Skeletal muscle tissue (tissue), 4 donors: ENCODE results near the gene ILDR1. TPM values are rescaled to one million over a fixed set of nuclear protein-coding genes. Genes with fewer than 3 reads are reported as not detected.
"Not testable (repeated sequence)": the region's sequence is repeated elsewhere in the genome, so short reads cannot be mapped to it uniquely, and the experiment has no call there.

ENCODE experiments used
- H3K27ac ChIP-seq: one replicate; pipeline ENCODE4 v1.7.0; 2013; ENCODE audit warnings: mild to moderate bottlenecking, low read depth, low read length, inconsistent platforms
- H3K27me3 ChIP-seq, 3 donors: one replicate each; pipeline ENCODE4 v1.7.0; 2013; ENCODE audit warnings: low read length in 3 of 3; ENCODE audit not compliant: control insufficient read depth in 3 of 3, insufficient read depth in 3 of 3
- H3K36me3 ChIP-seq, 3 donors: one replicate each; pipeline ENCODE4 v1.7.0; 2013; ENCODE audit warnings: low read length in 3 of 3; ENCODE audit not compliant: control insufficient read depth in 3 of 3, insufficient read depth in 3 of 3
- H3K4me1 ChIP-seq, 3 donors: one replicate each; pipeline ENCODE4 v1.7.0; 2013; ENCODE audit warnings: low read length in 3 of 3, mild to moderate bottlenecking in 3 of 3; ENCODE audit not compliant: control insufficient read depth in 3 of 3, insufficient read depth in 3 of 3
- H3K4me3 ChIP-seq, 3 donors: one replicate each; pipeline ENCODE4 v1.7.0; 2013; ENCODE audit warnings: low read length in 3 of 3
- H3K9ac ChIP-seq, 3 donors: one replicate each; pipeline ENCODE4 v1.7.0; 2013; ENCODE audit warnings: low read length in 3 of 3, mild to moderate bottlenecking in 3 of 3, moderate library complexity in 2 of 3, low read depth in 1 of 3
- H3K9me3 ChIP-seq, 3 donors: one replicate each; pipeline ENCODE4 v1.7.0; 2013; ENCODE audit warnings: low read length in 3 of 3; ENCODE audit not compliant: control insufficient read depth in 3 of 3
- total RNA-seq: library from RNA; depleted of rRNA; stranded (reverse); fragments of >200 nt; gene quantifications from one replicate; pipeline ENCODE4 v1.2.3, GENCODE V29; 2014
- donor health status: Osteomylitis.

ILDR1 gene
- total RNA-seq, 1 donor from 2014 or later = not detected

- no peak overlapping the region for H3K9ac ChIP-seq
- H3K36me3 ChIP-seq = no peaks in the 10 kb centered on the region
- H3K9me3 ChIP-seq = no peaks in the 10 kb centered on the region
- H3K27me3 ChIP-seq = no peaks in the 10 kb centered on the region
- H3K4me1 ChIP-seq = no peaks in the 10 kb centered on the region
- no peak overlapping the region for H3K27ac ChIP-seq
- H3K4me3 ChIP-seq = no peak overlapping the region
These were observed 63.2 kb downstream of the ILDR1 start for GRCh38 chr3:121958801-121959200.

GRCh38 chr3:121957674-121958415, 64.2 kb downstream of the ILDR1 start:
- H3K36me3 ChIP-seq = no peaks in the 10 kb centered on the region
- H3K27ac ChIP-seq = peak overlapping the region; percentile 48
- H3K9me3 ChIP-seq = no peaks in the 10 kb centered on the region
- no peaks in the 10 kb centered on the region for H3K27me3 ChIP-seq
- H3K9ac ChIP-seq = no peak overlapping the region
- no peak overlapping the region for H3K4me3 ChIP-seq
- H3K4me1 ChIP-seq = no peaks in the 10 kb centered on the region

- Histone ChIP-seq H3K9me3 (no peaks in the 10 kb centered on the region), H3K27me3 (no peaks in the 10 kb centered on the region), H3K9ac (no peak overlapping the region), H3K36me3 (no peaks in the 10 kb centered on the region), H3K4me3 (no peak overlapping the region), H3K4me1 (no peaks in the 10 kb centered on the region), H3K27ac (no peak overlapping the region)
These were observed 65.7 kb downstream of the ILDR1 start for GRCh38 chr3:121956363-121956762.

GRCh38 chr3:121951291-121951919, 70.6 kb downstream of the ILDR1 start:
- Histone ChIP-seq H3K27me3 (no peaks in the 10 kb centered on the region), H3K36me3 (no peaks in the 10 kb centered on the region), H3K4me3 (no peak overlapping the region), H3K27ac (no peak overlapping the region), H3K9ac (no peak overlapping the region), H3K9me3 (no peaks in the 10 kb centered on the region), H3K4me1 (no peaks in the 10 kb centered on the region)

GRCh38 chr3:121948641-121949040, 73.4 kb downstream of the ILDR1 start:
- H3K4me1 ChIP-seq = no peaks in the 10 kb centered on the region
- H3K36me3 ChIP-seq = no peaks in the 10 kb centered on the region
- H3K4me3 ChIP-seq = no peak overlapping the region
- H3K9ac ChIP-seq = no peak overlapping the region
- H3K27me3 ChIP-seq = no peaks in the 10 kb centered on the region
- H3K27ac ChIP-seq = no peak overlapping the region
- H3K9me3 ChIP-seq = no peaks in the 10 kb centered on the region

- no peak overlapping the region for H3K4me3 ChIP-seq
- H3K27ac ChIP-seq = no peak overlapping the region
- H3K9me3 ChIP-seq = no peaks in the 10 kb centered on the region
- no peak overlapping the region for H3K9ac ChIP-seq
- H3K4me1 ChIP-seq = no peaks in the 10 kb centered on the region
- H3K27me3 ChIP-seq = no peaks in the 10 kb centered on the region
- H3K36me3 ChIP-seq = peaks cover 0 to 1% (median 0%) of the 10 kb centered on the region in 3 donors
These were observed 78.6 kb downstream of the ILDR1 start for GRCh38 chr3:121943431-121943830.

GRCh38 chr3:121942116-121942786, 79.8 kb downstream of the ILDR1 start:
- Histone ChIP-seq H3K36me3 (peaks cover 0 to 1% (median 0%) of the 10 kb centered on the region in 3 donors), H3K27me3 (no peaks in the 10 kb centered on the region), H3K4me3 (no peak overlapping the region), H3K27ac (no peak overlapping the region), H3K9me3 (no peaks in the 10 kb centered on the region), H3K9ac (no peak overlapping the region), H3K4me1 (no peaks in the 10 kb centered on the region)

GRCh38 chr3:121941592-121941991, 80.5 kb downstream of the ILDR1 start:
- Histone ChIP-seq H3K4me1 (no peaks in the 10 kb centered on the region), H3K27me3 (no peaks in the 10 kb centered on the region), H3K4me3 (no peak overlapping the region), H3K9ac (no peak overlapping the region), H3K27ac (no peak overlapping the region), H3K9me3 (no peaks in the 10 kb centered on the region), H3K36me3 (peaks cover 0 to 1% (median 0%) of the 10 kb centered on the region in 3 donors)

GRCh38 chr3:121938141-121938855, 83.7 kb downstream of the ILDR1 start:
- not testable (repeated sequence) for H3K4me3 ChIP-seq, H3K9me3 ChIP-seq, H3K27me3 ChIP-seq, H3K4me1 ChIP-seq, H3K36me3 ChIP-seq, H3K9ac ChIP-seq, H3K27ac ChIP-seq
